Caki2 (cell line): ENCODE measurements around the gene APOBR. TPM values are rescaled to one million over a fixed set of nuclear protein-coding genes. Genes with fewer than 3 reads are reported as not detected.
"Not testable (repeated sequence)": the region's sequence is repeated elsewhere in the genome, so short reads cannot be mapped to it uniquely, and the experiment has no call there.

Experiments
- DNase-seq: peaks from one replicate; pipeline ENCODE4 v3.0.0-alpha.2; 2015; ENCODE audit warnings: low read depth
- in situ Hi-C: cut with HindIII; loops from 2 replicates; pipeline ENCODE4 v1.10.0; 2016; ENCODE audit warnings: low sequenced_read_pairs, low pct_unique_long_range_greater_than_20kb, mixed read lengths
- total RNA-seq: library from RNA; depleted of rRNA; stranded (reverse); fragments of >200 nt; shearing (Covaris generic); gene quantifications from 2 replicates; pipeline ENCODE4 v1.2.3, GENCODE V29; 2014; ENCODE audit warnings: low replicate concordance; rRNA removed

APOBR gene, protein sequence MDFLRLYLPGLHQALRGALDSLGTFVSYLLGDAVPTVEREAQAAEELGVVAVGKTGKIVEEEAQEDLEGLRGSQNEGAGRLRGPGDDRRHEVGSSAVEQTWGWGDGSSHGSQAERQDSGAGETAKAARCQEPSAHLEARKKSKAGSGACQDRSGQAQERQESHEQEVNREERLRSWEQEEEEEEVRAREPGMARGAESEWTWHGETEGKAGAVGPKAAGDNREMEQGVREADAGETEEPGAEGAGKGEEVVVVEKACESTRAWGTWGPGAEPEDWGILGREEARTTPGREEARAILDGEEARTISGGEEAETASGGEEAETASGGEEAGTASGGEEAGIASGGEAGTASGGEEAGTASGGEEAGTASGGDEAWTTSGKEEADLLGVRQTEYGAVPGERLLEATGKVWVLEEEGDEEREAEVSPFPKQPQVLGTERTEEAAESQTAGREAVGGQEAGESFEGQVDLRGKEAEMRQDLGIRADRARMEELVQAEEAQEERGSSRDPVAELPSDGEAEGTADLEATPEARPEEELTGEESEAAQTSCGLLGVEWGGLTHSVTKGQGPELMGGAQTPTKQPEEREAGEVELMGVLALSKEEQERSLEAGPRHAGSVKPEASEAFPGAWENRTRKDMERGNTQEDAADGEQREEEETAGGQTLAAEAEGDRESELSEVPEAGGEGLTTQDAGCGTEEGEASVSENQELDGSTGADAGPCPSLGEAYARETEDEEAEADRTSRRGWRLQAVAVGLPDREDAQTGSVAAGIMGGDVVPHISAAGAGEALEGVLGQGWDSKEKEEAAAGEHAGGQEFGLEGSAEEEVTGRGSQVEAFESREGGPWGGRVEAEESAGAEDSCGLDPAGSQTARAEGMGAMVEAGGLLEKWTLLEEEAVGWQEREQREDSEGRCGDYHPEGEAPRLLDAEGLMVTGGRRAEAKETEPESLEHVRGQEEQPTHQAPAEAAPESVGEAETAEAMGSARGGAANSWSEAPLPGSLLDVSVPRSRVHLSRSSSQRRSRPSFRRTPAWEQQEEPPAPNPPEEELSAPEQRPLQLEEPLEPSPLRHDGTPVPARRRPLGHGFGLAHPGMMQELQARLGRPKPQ
- not detected in 2 replicates for total RNA-seq

GRCh38 chr16:28494121-28494851 lies at the start of gene APOBR:
TSS of gene APOBR (plus strand) at chr16:28494643. CDS start at chr16:28494682, 39 bp downstream.
- DNase-seq = no peak
- in situ Hi-C loops = no loop called here

DNA sequence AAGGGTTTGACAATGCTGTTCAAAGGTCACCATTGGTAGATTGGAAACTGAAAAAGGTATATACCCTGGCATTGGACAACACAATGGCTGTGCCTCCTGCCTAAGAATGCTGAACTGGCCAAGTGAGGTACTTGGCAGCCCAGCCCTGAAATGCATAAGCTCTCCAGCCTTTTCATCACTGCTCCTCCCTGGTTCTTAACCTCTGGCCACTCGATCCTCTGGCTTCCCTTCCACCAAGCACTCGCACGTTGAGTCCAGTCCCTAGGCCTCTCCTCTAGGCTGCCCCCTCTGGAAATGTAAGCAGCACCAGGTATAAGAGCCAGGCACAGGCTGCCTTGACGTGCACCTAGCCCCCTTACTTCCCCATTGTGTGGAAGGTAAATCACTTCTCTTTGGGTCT lies 48.1 kb upstream of the APOBR start:
- in situ Hi-C loops, DNase-seq: not testable (repeated sequence)

GRCh38 chr16:28447081-28447480 lies 47.4 kb upstream of the APOBR start:
- DNase-seq, in situ Hi-C loops: not testable (repeated sequence)

DNA sequence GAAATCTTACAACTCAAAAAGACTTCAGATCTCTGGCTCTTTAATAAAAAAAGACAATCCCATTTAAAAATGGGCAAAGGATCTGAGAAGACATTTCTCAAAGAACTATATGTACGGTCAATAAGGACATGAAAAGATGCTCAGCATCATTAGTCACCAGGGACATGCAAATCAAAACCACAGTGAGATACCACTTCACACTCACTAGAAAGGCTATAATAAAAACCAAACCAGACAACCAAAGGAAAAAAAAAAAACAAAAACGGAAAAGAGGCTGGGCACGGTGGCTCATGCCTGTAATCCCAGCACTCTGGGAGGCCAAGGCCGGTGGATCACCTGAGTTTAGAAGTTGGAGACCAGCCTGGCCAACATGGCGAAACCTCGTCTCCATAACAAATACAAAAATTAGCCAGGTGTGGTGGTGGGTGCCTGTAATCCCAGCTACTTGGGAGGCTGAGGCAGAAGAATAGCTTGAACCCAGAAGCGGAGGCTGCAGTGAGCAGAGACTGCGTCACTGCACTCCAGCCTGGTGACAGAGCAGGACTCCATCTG lies 20.7 kb upstream of the APOBR start:
- in situ Hi-C loops = no loop called here
- DNase-seq = no peak

GRCh38 chr16:28475221-28475620 lies 19.2 kb upstream of the APOBR start:
- DNase-seq = no peak
- in situ Hi-C loops = no loop called here

- no peak for DNase-seq
- in situ Hi-C loops = no loop called here
Measured at GRCh38 chr16:28477311-28477920, 17.0 kb upstream of the APOBR start.

GRCh38 chr16:28478506-28479180 lies 15.8 kb upstream of the APOBR start:
- in situ Hi-C loops = no loop called here
- DNase-seq = no peak

DNA sequence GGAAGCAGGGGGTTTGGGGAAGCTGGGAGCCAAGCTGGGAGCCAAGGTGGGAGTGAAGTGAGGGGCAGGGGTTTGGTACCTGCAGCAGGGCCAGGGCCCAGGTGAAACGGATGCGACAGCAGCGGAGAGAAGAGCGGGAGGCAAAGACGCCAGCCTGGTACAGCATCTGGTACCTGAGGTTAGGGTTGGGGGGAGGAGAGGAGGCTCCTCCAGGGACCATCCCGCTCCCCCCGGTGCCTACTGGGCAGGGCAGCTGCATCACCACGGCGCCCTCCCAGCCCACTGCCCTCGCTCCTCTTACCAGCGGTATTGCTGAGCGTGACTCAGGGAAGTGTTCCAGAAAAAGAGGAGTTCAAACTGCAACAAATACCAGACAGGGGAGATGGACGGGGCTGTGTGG lies 12.4 kb upstream of the APOBR start:
- DNase-seq = no peak
- in situ Hi-C loops = no loop called here

DNA sequence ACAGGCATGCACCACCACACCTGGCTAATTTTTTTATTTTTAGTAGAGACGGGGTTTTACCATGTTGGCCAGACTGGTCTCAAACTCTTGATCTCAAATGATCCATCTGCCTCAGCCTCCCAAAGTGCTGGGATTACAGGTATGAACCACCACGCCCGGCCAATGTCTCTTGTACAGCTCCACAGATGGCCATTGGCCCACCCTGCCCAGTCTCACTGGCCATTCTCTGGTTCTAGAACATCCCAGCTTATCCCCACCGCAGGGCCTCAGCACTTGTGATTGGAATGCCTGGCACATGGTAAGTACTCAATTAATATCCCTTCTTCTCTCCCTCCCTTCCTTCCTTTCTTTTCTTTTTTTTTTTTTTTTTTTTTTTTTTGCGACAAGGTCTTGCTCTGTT lies 11.1 kb upstream of the APOBR start:
- in situ Hi-C loops, DNase-seq: not testable (repeated sequence)

- no peak for DNase-seq
- in situ Hi-C loops = no loop called here
Measured at GRCh38 chr16:28486266-28486665, 8.2 kb upstream of the APOBR start.

DNA sequence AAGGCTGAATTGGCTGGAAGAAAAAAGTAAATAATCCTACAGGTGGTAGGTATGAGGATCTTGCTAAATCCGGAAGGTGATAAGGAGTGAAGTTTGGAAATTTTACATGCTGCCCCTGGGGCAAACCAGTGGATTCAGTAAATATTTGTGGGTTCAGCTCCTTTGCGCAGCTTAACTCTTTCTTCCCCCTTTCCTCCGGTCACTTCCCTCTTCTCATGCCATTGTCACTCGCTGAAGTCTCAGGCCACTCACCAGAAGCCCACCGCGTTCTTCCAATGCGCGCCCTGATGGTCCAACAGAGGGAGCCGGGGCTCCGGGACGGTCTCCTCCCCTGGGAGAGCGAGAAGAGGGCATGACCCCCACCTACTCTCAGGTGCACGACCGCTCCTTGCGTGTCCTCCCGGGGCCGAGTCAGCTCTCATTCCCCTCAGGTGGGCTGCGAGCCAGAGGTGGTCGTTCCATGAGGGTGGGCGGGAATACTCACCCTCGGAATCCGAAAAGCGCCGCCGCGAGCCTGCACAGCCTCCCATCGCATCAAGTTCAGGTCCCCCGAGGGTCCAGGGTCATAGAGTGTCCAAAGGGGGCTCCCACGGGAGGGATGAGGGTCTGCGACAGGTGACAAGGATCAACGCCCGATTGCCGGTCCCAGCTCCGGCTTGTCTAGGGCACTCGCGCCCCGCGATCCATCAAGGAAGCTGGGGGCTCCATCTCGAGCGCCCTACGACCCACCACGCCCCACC lies 3.0 kb upstream of the APOBR start:
- in situ Hi-C loops = no loop called here
- peak; percentile 40 for DNase-seq

- DNase-seq = peak; percentile 97
- in situ Hi-C loops = no loop called here
Measured at GRCh38 chr16:28491970-28492474, 2.4 kb upstream of the APOBR start, which contains the start of gene CLN3. TSS of gene CLN3 (minus strand) at chr16:28492074. CDS start at chr16:28491759, 315 bp downstream.

- no peak for DNase-seq
- in situ Hi-C loops = no loop called here
Measured at GRCh38 chr16:28492511-28492910, 1.9 kb upstream of the APOBR start.

- in situ Hi-C loops = no loop called here
- no peak for DNase-seq
Measured at GRCh38 chr16:28495098-28495793, 803 bp downstream of the APOBR start.
